Measurements from ENCODE around the gene MUCL1. TPM values are rescaled to one million over a fixed set of nuclear protein-coding genes. Genes with fewer than 3 reads are reported as not detected.

The MUCL1 gene
- total and polyA plus RNA-seq, 2 of the 8 experiments (the other 6 are each of a cell fraction or from before 2014, with no cell fraction given), result not detected

DNA sequence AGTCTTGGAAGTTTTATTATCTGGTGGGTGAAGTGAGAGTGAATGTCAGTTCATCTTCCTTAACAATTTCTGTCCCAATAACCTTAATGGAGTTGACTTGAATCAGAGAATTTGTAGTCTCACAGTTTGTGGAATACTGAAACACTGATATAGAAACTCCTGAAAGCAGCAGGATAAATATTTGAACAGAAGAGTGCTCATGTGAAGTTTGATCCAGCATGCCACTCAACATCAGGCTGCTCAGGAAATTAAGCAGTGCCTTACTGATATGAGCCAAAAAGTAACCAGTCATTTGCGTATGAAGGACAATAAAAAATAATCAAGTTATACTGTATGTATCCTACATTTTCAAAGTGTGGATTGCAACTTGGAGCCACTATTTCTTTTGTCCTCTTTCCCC lies 15.7 kb downstream of the MUCL1 start:
- H2AFZ ChIP-seq (ENCODE audit: low read length), result no peak overlapping the region
- TF ChIP-seq PHF8 (conservative IDR thresholded peaks at IDR 0.05; ENCODE audit: low read depth, low read length) (no peak), RAD21 (IDR thresholded peaks at IDR 0.05 in 1 of 2, conservative IDR thresholded peaks at IDR 0.05 in 1 of 2; ENCODE audit: low read depth in 2 of 2, low read length in 2 of 2) (no peak), NANOG (IDR thresholded peaks at IDR 0.05; ENCODE audit: insufficient read depth, low read depth, low read length, poor library complexity, severe bottlenecking) (no peak), HDAC2 (IDR thresholded peaks at IDR 0.05; ENCODE audit: borderline replicate concordance in 1 of 2, low read depth in 2 of 2, low read length in 2 of 2) (no peak), EP300 (IDR thresholded peaks at IDR 0.05; ENCODE audit: borderline replicate concordance in 1 of 2, low read depth in 2 of 2, low read length in 2 of 2) (no peak), HDAC6 (IDR thresholded peaks at IDR 0.05; ENCODE audit: low read depth, low read length) (no peak), KDM5A (IDR thresholded peaks at IDR 0.05; ENCODE audit: low read length) (no peak), SIN3A (conservative IDR thresholded peaks at IDR 0.05 in 1 of 2, IDR thresholded peaks at IDR 0.05 in 1 of 2; ENCODE audit: low read depth in 1 of 2, low read length in 2 of 2) (no peak), KDM1A (IDR thresholded peaks at IDR 0.05; ENCODE audit: borderline replicate concordance, low read length) (no peak), EGR1 (IDR thresholded peaks at IDR 0.05; ENCODE audit: borderline replicate concordance, low read depth, low read length) (no peak), CBX8 (IDR thresholded peaks at IDR 0.05; ENCODE audit: borderline replicate concordance, low read depth, low read length) (no peak), SUZ12 (IDR thresholded peaks at IDR 0.05; ENCODE audit: low read length) (no peak)
- no peak overlapping the region for H3K23ac ChIP-seq (ENCODE audit: insufficient read length)
- DNase-seq (ENCODE audit: low read depth in 1 of 2, low spot score in 2 of 2) (no peak), FAIRE-seq (no peak)
- H4K91ac ChIP-seq (replicated peaks; ENCODE audit: insufficient read length, low read length), result no peak overlapping the region
- H3K14ac ChIP-seq (ENCODE audit: insufficient read length), result no peak overlapping the region
- H3K4me2 ChIP-seq (ENCODE audit: insufficient read depth in 1 of 2, low read depth in 2 of 2, low read length in 2 of 2), result no peak overlapping the region
- no peaks in the 10 kb centered on the region for H3K23me2 ChIP-seq (ENCODE audit: low read depth, low read length)
- H3K4ac ChIP-seq (replicated peaks; ENCODE audit: insufficient read length, low read depth, low read length), result no peak overlapping the region
- H3K36me3 ChIP-seq (ENCODE audit: control insufficient read depth in 2 of 4, insufficient read depth in 4 of 4, low read length in 3 of 4), result no peaks in the 10 kb centered on the region
- H4K20me1 ChIP-seq (replicated peaks in 1 of 2; ENCODE audit: control insufficient read depth in 1 of 2, insufficient read depth in 2 of 2, low read length in 2 of 2), result no peaks in the 10 kb centered on the region
- H2BK120ac ChIP-seq (replicated peaks; ENCODE audit: low read depth, low read length), result no peak overlapping the region
- no peak overlapping the region for H3K4me3 ChIP-seq (ENCODE audit: extremely low read depth in 1 of 4, insufficient read depth in 2 of 4, low read depth in 3 of 4, low read length in 4 of 4)
- H3K18ac ChIP-seq (ENCODE audit: extremely low read depth, low read length), result no peak overlapping the region
- no peak overlapping the region for H2BK15ac ChIP-seq (ENCODE audit: low read length)
- H3K79me2 ChIP-seq (ENCODE audit: control insufficient read depth in 1 of 2, insufficient read depth in 2 of 2, low read length in 2 of 2), result no peaks in the 10 kb centered on the region
- 94% methylated on average over 1 of the region's 1 CpG; no CpG with 5 or more reads in 1 of the 2 experiments for WGBS, 2 experiments (ENCODE audit: extremely low coverage in 1 of 2, insufficient coverage in 1 of 2, insufficient read length in 1 of 2, insufficient replicate concordance in 2 of 2, low coverage in 1 of 2, low lambda C conversion rate in 2 of 2, missing lambda C conversion rate in 1 of 2)
- H3K56ac ChIP-seq (replicated peaks; ENCODE audit: insufficient read length, low read depth, low read length), result no peak overlapping the region
- CTCF ChIA-PET (ENCODE audit: partially characterized antibody), result interaction anchor here (0.7 kb wide), 1 partner anchor 111 kb away, joined by 3 read pairs; no protein-coding TSS in a partner anchor
- no peaks in the 10 kb centered on the region for H3K79me1 ChIP-seq (ENCODE audit: low read depth, low read length)
- H4K5ac ChIP-seq (ENCODE audit: insufficient read length, low read depth, low read length), result no peak overlapping the region
- no peak overlapping the region for H2BK5ac ChIP-seq (ENCODE audit: low read depth, low read length)
- no peak overlapping the region for H2AK5ac ChIP-seq (ENCODE audit: low read depth, low read length)
- no peaks in the 10 kb centered on the region for H3K4me1 ChIP-seq (replicated peaks in 1 of 4; ENCODE audit: control insufficient read depth in 3 of 4, insufficient read depth in 4 of 4, low read length in 3 of 4)
- no peaks in the 10 kb centered on the region for H3K9me3 ChIP-seq (ENCODE audit: insufficient read depth in 2 of 2, low read depth in 1 of 2, low read length in 1 of 2)
- POLR2A ChIA-PET (ENCODE audit: partially characterized antibody), result interaction anchor here (0.6 kb wide), 1 partner anchor 797 kb away, joined by 3 read pairs; no protein-coding TSS in a partner anchor
- no peak overlapping the region for H2BK12ac ChIP-seq (ENCODE audit: low read depth, low read length)
- H3K27me3 ChIP-seq (replicated peaks in 1 of 4; ENCODE audit: control insufficient read depth in 3 of 4, extremely low read depth in 1 of 4, insufficient read depth in 3 of 4, low read length in 3 of 4), result no peaks in the 10 kb centered on the region
- no peak overlapping the region for H3K9ac ChIP-seq (replicated peaks in 1 of 4; ENCODE audit: extremely low read depth in 1 of 4, low read depth in 3 of 4, low read length in 3 of 4)
- H4K8ac ChIP-seq (ENCODE audit: extremely low read depth, insufficient read depth, low read length), result no peak overlapping the region
- no peak overlapping the region for H2BK20ac ChIP-seq (ENCODE audit: low read length)
- no peak overlapping the region for H3K27ac ChIP-seq (ENCODE audit: low read depth, low read length)
